Lung (tissue), 12 donors: Measurements from ENCODE around the gene CACNG5. TPM values are rescaled to one million over a fixed set of nuclear protein-coding genes. Genes with fewer than 3 reads are reported as not detected.

Experiments used
- ATAC-seq: fragments of 200-7000 bp; cut with Tn5 transposase; one replicate; pipeline ENCODE4 v1.9.1; 2020; ENCODE audit warnings: moderate number of reproducible peaks; ENCODE audit not compliant: insufficient read depth, low FRiP score
- DNase-seq, 3 donors: peaks; one replicate each; pipeline ENCODE4 v3.0.0-alpha.2; 2013 to 2017
- H3K27ac ChIP-seq, 2 donors: one replicate each; pipeline ENCODE4 v1.5.1; 2013; ENCODE audit warnings: mild to moderate bottlenecking in 2 of 2, moderate library complexity in 2 of 2, control low read depth in 1 of 2, inconsistent platforms in 1 of 2, low read depth in 1 of 2, low read length in 1 of 2
- H3K27me3 ChIP-seq, 3 donors: one replicate each; pipeline ENCODE4 v1.5.1; 2013; ENCODE audit warnings: low read length in 2 of 3; ENCODE audit not compliant: control insufficient read depth in 3 of 3, insufficient read depth in 3 of 3
- H3K36me3 ChIP-seq, 4 donors: one replicate each; pipeline ENCODE4 v1.5.1; 2013; ENCODE audit warnings: low read length in 4 of 4, mild to moderate bottlenecking in 1 of 4, moderate library complexity in 1 of 4; ENCODE audit not compliant: control insufficient read depth in 4 of 4, insufficient read depth in 4 of 4
- H3K4me1 ChIP-seq, 5 donors: one replicate each; pipeline ENCODE4 v1.5.1; 2013; ENCODE audit warnings: low read length in 5 of 5, mild to moderate bottlenecking in 2 of 5, moderate library complexity in 1 of 5; ENCODE audit not compliant: control insufficient read depth in 5 of 5, insufficient read depth in 5 of 5
- H3K4me3 ChIP-seq: one replicate; pipeline ENCODE4 v1.5.1; 2013; ENCODE audit warnings: mild to moderate bottlenecking, control low read depth, moderate library complexity
- H3K9ac ChIP-seq, 2 donors: one replicate each; pipeline ENCODE4 v1.5.1; 2013; ENCODE audit warnings: low read length in 2 of 2, control low read depth in 1 of 2; ENCODE audit not compliant: insufficient read depth in 1 of 2
- H3K9me3 ChIP-seq, 4 donors: one replicate each; pipeline ENCODE4 v1.5.1; 2013; ENCODE audit warnings: low read length in 3 of 4, mild to moderate bottlenecking in 1 of 4, moderate library complexity in 1 of 4; ENCODE audit not compliant: control insufficient read depth in 4 of 4, insufficient read depth in 3 of 4
- WGBS, 2 donors: extraction: QIAGEN DNeasy Blood & Tissue Kit; methylation state at CpG; one replicate each; pipeline ENCODE4 v1.1.7; 2013; 5-methylcytosine and 5-hydroxymethylcytosine counted together
- polyA plus RNA-seq, 2 donors: library from polyadenylated mRNA; stranded (reverse); fragments of 200-250 nt; gene quantifications; one replicate each; pipeline ENCODE4 v1.2.1, GENCODE V29; 2013
- total RNA-seq, 2 donors: library from RNA; depleted of rRNA in 1 of 2; stranded (reverse); fragments of >200 nt in 1 of 2; gene quantifications; one replicate each; pipeline ENCODE4 v1.2.1, GENCODE V29; 2014 to 2021
- TF ChIP-seq, protein P1 (sequence below): IDR thresholded peaks from 2 replicates; pipeline ENCODE4 v1.5.1; 2012; ENCODE audit warnings: mild to moderate bottlenecking; ENCODE audit errors: control extremely low read depth, extremely low read depth
- donor health status: control.
- donor health status: control.
- donor health status: Bipolar disorder and iron deficiency.
- donor health status: healthy.
- donor health status: DM: yes; HTN: yes; CAD: no.

Gene CACNG5
- total and polyA plus RNA-seq, 4 donors = not detected

DNA sequence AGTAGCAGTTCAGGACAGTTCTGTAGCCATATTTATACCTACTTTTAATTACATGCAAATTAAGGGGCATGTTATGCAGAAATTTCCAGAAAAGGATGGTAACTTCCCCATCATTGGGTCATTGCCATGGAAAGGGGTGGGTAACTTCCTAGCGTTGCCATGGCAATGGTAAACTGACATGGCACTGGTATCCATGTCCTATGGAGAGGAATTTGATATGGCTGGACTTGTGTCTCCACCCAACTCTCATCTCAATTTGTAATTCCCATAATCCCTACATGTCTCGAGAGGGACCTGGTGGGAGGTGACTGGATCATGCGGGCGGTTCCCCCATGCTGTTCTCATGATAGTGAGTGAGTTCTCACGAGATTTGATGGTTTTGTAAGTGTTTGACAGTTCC is 94.0 kb downstream of the CACNG5 start:
- no peak overlapping the region for H3K4me3 ChIP-seq
- H3K9ac ChIP-seq = no peak overlapping the region
- DNase-seq (no peak), ATAC-seq (no peak)
- peaks cover 0 to 2% (median 0%) of the 10 kb centered on the region in 3 donors for H3K27me3 ChIP-seq
- H3K9me3 ChIP-seq = no peaks in the 10 kb centered on the region
- no peaks in the 10 kb centered on the region for H3K36me3 ChIP-seq
- no peak overlapping the region for H3K27ac ChIP-seq
- H3K4me1 ChIP-seq = no peaks in the 10 kb centered on the region
- WGBS, 2 donors = 84 to 85% methylated on average over 5 of the region's 5 CpGs
- TF ChIP-seq, protein P1, sequence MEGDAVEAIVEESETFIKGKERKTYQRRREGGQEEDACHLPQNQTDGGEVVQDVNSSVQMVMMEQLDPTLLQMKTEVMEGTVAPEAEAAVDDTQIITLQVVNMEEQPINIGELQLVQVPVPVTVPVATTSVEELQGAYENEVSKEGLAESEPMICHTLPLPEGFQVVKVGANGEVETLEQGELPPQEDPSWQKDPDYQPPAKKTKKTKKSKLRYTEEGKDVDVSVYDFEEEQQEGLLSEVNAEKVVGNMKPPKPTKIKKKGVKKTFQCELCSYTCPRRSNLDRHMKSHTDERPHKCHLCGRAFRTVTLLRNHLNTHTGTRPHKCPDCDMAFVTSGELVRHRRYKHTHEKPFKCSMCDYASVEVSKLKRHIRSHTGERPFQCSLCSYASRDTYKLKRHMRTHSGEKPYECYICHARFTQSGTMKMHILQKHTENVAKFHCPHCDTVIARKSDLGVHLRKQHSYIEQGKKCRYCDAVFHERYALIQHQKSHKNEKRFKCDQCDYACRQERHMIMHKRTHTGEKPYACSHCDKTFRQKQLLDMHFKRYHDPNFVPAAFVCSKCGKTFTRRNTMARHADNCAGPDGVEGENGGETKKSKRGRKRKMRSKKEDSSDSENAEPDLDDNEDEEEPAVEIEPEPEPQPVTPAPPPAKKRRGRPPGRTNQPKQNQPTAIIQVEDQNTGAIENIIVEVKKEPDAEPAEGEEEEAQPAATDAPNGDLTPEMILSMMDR = no peak

DNA sequence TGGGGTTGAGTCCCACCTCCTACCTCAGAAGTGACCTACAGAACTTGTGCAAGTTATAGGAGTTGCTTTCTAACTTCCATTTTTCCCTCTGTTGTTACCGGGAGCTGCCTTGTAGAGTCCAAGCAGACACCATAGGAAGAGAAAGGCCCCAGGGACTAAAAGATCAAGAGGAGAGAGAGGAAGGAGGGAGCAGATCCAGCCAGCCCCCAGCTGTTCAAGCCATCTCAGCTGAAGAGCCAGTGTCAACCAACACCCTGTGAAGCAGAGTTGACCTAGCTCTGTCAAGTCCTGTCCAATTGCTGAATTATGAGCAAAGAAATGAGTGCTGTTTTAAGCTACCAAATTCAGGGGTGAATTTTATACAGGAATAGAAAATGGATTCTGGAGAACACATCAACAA is 94.7 kb downstream of the CACNG5 start:
- 38 to 55% methylated on average over 1 of the region's 1 CpG for WGBS, 2 donors
- Histone ChIP-seq H3K4me3 (no peak overlapping the region), H3K9ac (no peak overlapping the region), H3K36me3 (no peaks in the 10 kb centered on the region), H3K9me3 (no peaks in the 10 kb centered on the region), H3K4me1 (no peaks in the 10 kb centered on the region), H3K27me3 (peaks cover 0 to 2% (median 0%) of the 10 kb centered on the region in 3 donors), H3K27ac (no peak overlapping the region)
- ATAC-seq = no peak
- TF ChIP-seq, protein P1 = no peak
- no peak for DNase-seq

DNA sequence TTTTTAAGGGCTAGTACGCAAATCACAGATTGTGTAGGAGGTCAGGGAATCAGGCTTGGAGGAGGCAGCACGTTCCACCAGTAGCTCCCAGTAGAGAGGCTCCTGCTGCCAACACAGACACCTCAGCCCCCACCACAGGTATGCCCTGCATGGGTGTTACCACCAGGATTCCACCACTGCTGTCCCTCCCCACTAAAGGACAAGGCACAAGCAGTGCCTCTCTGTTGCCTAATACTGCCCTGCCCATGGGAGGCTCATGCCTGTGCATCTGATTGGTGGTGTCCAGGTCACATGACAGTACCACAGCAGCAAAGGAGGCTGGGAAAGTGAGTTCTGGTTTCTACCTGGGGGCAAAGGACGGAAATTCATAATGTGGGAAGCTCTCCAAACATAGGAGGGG is 96.0 kb downstream of the CACNG5 start:
- no peaks in the 10 kb centered on the region for H3K4me1 ChIP-seq
- WGBS, 2 donors = 66 to 86% methylated on average over 3 of the region's 3 CpGs
- no peak for DNase-seq
- H3K36me3 ChIP-seq = no peaks in the 10 kb centered on the region
- ATAC-seq = no peak
- H3K27me3 ChIP-seq = peaks cover 0 to 2% (median 0%) of the 10 kb centered on the region in 3 donors
- TF ChIP-seq, protein P1 = no peak
- H3K27ac ChIP-seq = no peak overlapping the region
- H3K9ac ChIP-seq = no peak overlapping the region
- no peaks in the 10 kb centered on the region for H3K9me3 ChIP-seq
- H3K4me3 ChIP-seq = no peak overlapping the region

DNA sequence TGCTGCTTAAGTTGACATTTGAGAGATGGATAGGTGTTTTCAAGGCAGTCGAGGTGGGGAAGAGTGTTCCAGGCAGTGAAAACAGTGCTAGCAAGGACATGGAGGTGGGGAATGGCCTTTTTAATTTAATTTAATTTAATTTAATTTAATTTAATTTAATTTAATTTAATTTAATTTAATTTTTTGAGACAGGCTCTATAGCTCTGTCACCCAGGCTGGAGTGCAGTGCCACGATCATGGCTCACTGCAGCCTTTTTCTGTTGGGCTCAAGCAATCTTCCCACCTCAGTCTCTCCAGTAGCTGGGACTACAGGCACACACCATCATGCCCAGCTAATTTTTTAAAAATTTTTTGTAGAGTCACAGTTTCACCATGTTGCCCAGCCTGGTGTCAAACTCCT is 97.4 kb downstream of the CACNG5 start:
- no peak for DNase-seq
- Histone ChIP-seq H3K9ac (no peak overlapping the region), H3K27me3 (peaks cover 0 to 2% (median 0%) of the 10 kb centered on the region in 3 donors), H3K9me3 (peaks cover 0 to 3% (median 0%) of the 10 kb centered on the region in 4 donors), H3K27ac (no peak overlapping the region), H3K4me1 (no peaks in the 10 kb centered on the region), H3K4me3 (no peak overlapping the region), H3K36me3 (no peaks in the 10 kb centered on the region)
- TF ChIP-seq, protein P1 = no peak
- ATAC-seq = no peak
- 57 to 76% methylated on average over 2 of the region's 2 CpGs for WGBS, 2 donors
